Tibial nerve (tissue), 4 donors: ENCODE data around the gene AMER2. TPM values are rescaled to one million over a fixed set of nuclear protein-coding genes. Genes with fewer than 3 reads are reported as not detected.

Source experiments
- DNase-seq, 2 donors: peaks; one replicate each; pipeline ENCODE4 v3.0.0-alpha.2; 2019; ENCODE audit warnings: low spot score in 2 of 2
- H3K27ac ChIP-seq, 4 donors: fragments of 200-600 bp; sonication (generic) in 3 of 4; one replicate each; pipeline ENCODE4 v1.5.1; 2017 to 2019; ENCODE audit warnings: mild to moderate bottlenecking in 1 of 4
- H3K27me3 ChIP-seq, 2 donors: fragments of 200-600 bp; sonication (generic) in 1 of 2; one replicate each; pipeline versions ENCODE4 v1.5.1 to v1.6.0; 2017 to 2019
- H3K36me3 ChIP-seq, 3 donors: fragments of 200-600 bp; sonication (generic); one replicate each; pipeline ENCODE4 v1.5.1; 2018 to 2019
- H3K4me1 ChIP-seq, 4 donors: fragments of 200-600 bp; sonication (generic) in 3 of 4; one replicate each; pipeline ENCODE4 v1.5.1; 2017 to 2019
- H3K4me3 ChIP-seq, 4 donors: fragments of 200-600 bp; sonication (generic) in 3 of 4; one replicate each; pipeline ENCODE4 v1.5.1; 2017 to 2019; ENCODE audit warnings: mild to moderate bottlenecking in 1 of 4, moderate library complexity in 1 of 4
- H3K9me3 ChIP-seq, 4 donors: fragments of 200-600 bp; sonication (generic) in 3 of 4; one replicate each; pipeline ENCODE4 v1.5.1; 2017 to 2019
- CTCF ChIP-seq, 5 experiments: fragments of 200-600 bp in 3 of 5; fragments of 450-650 bp in 2 of 5; sonication (generic) in 3 of 5; IDR thresholded peaks; one replicate each; pipeline ENCODE4 v1.5.1; 2016 to 2019; ENCODE audit warnings: antibody characterized with exemption in 5 of 5, mild to moderate bottlenecking in 3 of 5, moderate library complexity in 2 of 5
- EP300 ChIP-seq, 2 donors: sonication (generic); formaldehyde crosslinking; IDR thresholded peaks; one replicate each; pipeline ENCODE4 v1.6.1; 2017; ENCODE audit warnings: antibody characterized with exemption in 2 of 2, mild to moderate bottlenecking in 1 of 2
- POLR2A ChIP-seq, 2 donors: fragments of 450-650 bp; IDR thresholded peaks; one replicate each; pipeline ENCODE4 v1.6.1; 2017; ENCODE audit warnings: antibody characterized with exemption in 2 of 2, mild to moderate bottlenecking in 2 of 2, moderate library complexity in 2 of 2
- WGBS, 2 donors: methylation state at CpG; one replicate each; pipeline ENCODE4 v1.1.5; 2018; 5-methylcytosine and 5-hydroxymethylcytosine counted together
- total RNA-seq, 4 donors: library from RNA; depleted of rRNA; stranded (reverse); fragments of >200 nt; gene quantifications; one replicate each; pipeline ENCODE4 v1.1.0, GENCODE V29; 2016

Gene AMER2
- total RNA-seq, 4 donors from 2014 or later, result 0.22 to 1.4 TPM; not detected in 2

- Histone ChIP-seq H3K27me3 (no peaks in the 10 kb centered on the region), H3K9me3 (peaks cover 0 to 5% (median 0%) of the 10 kb centered on the region in 4 donors), H3K4me1 (no peaks in the 10 kb centered on the region), H3K4me3 (no peak overlapping the region), H3K27ac (no peak overlapping the region), H3K36me3 (no peaks in the 10 kb centered on the region)
- no peak for DNase-seq
- 66 to 76% methylated on average over 3 of the region's 3 CpGs for WGBS, 2 donors
- no peak for TF ChIP-seq EP300 (IDR thresholded peaks at IDR 0.05)
- TF ChIP-seq CTCF (IDR thresholded peaks at IDR 0.05), result no peak
- no peak for TF ChIP-seq POLR2A (IDR thresholded peaks at IDR 0.05)
Observed at GRCh38 chr13:25181597-25181996, 9.5 kb upstream of the AMER2 start.

GRCh38 chr13:25180775-25181537, 8.9 kb upstream of the AMER2 start:
- Histone ChIP-seq H3K36me3 (no peaks in the 10 kb centered on the region), H3K4me1 (no peaks in the 10 kb centered on the region), H3K4me3 (no peak overlapping the region), H3K9me3 (peaks cover 0 to 5% (median 0%) of the 10 kb centered on the region in 4 donors), H3K27ac (no peak overlapping the region), H3K27me3 (peaks cover 0 to 4% of the 10 kb centered on the region in 2 donors)
- 52 to 60% methylated on average over 3 of the region's 3 CpGs for WGBS, 2 donors
- TF ChIP-seq CTCF (IDR thresholded peaks at IDR 0.05) (no peak), EP300 (IDR thresholded peaks at IDR 0.05) (no peak), POLR2A (IDR thresholded peaks at IDR 0.05) (no peak)
- DNase-seq, result no peak

GRCh38 chr13:25179832-25180774, 8.0 kb upstream of the AMER2 start:
- peaks cover 0 to 5% (median 0%) of the 10 kb centered on the region in 4 donors for H3K9me3 ChIP-seq
- WGBS, 2 donors, result 65 to 73% methylated on average over 18 of the region's 18 CpGs

GRCh38 chr13:25179011-25179410, 6.9 kb upstream of the AMER2 start:
- no peak for DNase-seq
- Histone ChIP-seq H3K27ac (no peak overlapping the region), H3K4me3 (no peak overlapping the region), H3K36me3 (no peaks in the 10 kb centered on the region), H3K27me3 (peaks cover 0 to 17% of the 10 kb centered on the region in 2 donors), H3K9me3 (peaks cover 0 to 5% (median 0%) of the 10 kb centered on the region in 4 donors), H3K4me1 (no peaks in the 10 kb centered on the region)
- no peak for TF ChIP-seq CTCF (IDR thresholded peaks at IDR 0.05)
- 78 to 91% methylated on average over 3 of the region's 3 CpGs for WGBS, 2 donors

More at GRCh38 chr13:25179832-25180774, 8.0 kb upstream of the AMER2 start:
- no peak overlapping the region for H3K27ac ChIP-seq
- H3K36me3 ChIP-seq, result no peaks in the 10 kb centered on the region
- no peak overlapping the region for H3K4me3 ChIP-seq
- TF ChIP-seq EP300 (IDR thresholded peaks at IDR 0.05) (no peak), POLR2A (IDR thresholded peaks at IDR 0.05) (no peak), CTCF (IDR thresholded peaks at IDR 0.05) (no peak)
- peaks cover 0 to 13% of the 10 kb centered on the region in 2 donors for H3K27me3 ChIP-seq
- DNase-seq, result no peak
- H3K4me1 ChIP-seq, result no peaks in the 10 kb centered on the region
